Chondrocyte (in vitro differentiated cells): ENCODE data around the gene PEX16. TPM values are rescaled to one million over a fixed set of nuclear protein-coding genes. Genes with fewer than 3 reads are reported as not detected.

ENCODE experiments used
- DNase-seq: peaks from one replicate; pipeline ENCODE4 v3.0.0; 2021; ENCODE audit warnings: mixed read lengths, low spot score
- H3K27ac Mint-ChIP-seq: one replicate; pipeline ENCODE4 v1.8.0; 2021; ENCODE audit warnings: mild to moderate bottlenecking, moderate library complexity, mixed read lengths; ENCODE audit not compliant: unreplicated experiment
- H3K27me3 Mint-ChIP-seq: 2 replicates; pipeline ENCODE4 v1.8.0; 2021; ENCODE audit warnings: low read depth, mixed read lengths
- H3K36me3 Mint-ChIP-seq: 2 replicates; pipeline ENCODE4 v1.8.0; 2021; ENCODE audit warnings: low read depth, mixed read lengths
- H3K4me1 Mint-ChIP-seq: 2 replicates; pipeline ENCODE4 v1.8.0; 2021; ENCODE audit warnings: low read depth, mild to moderate bottlenecking, mixed read lengths
- H3K4me3 Mint-ChIP-seq: one replicate; pipeline ENCODE4 v1.8.0; 2021; ENCODE audit warnings: mild to moderate bottlenecking, moderate library complexity, mixed read lengths; ENCODE audit not compliant: unreplicated experiment
- H3K9me3 Mint-ChIP-seq: 2 replicates; pipeline ENCODE4 v1.8.0; 2021; ENCODE audit warnings: low read depth, mixed read lengths
- CTCF ChIP-seq: fragments of 200-600 bp; sonication (generic); IDR thresholded peaks from 2 replicates; pipeline ENCODE4 v1.5.0; 2021; ENCODE audit warnings: antibody characterized with exemption, mild to moderate bottlenecking, moderate library complexity
- total RNA-seq: library from RNA; stranded (reverse); gene quantifications from 3 replicates; pipeline ENCODE4 v1.2.1, GENCODE V29; 2021

Gene PEX16
- total RNA-seq, 1 donor from 2014 or later: 17.5 TPM

DNA sequence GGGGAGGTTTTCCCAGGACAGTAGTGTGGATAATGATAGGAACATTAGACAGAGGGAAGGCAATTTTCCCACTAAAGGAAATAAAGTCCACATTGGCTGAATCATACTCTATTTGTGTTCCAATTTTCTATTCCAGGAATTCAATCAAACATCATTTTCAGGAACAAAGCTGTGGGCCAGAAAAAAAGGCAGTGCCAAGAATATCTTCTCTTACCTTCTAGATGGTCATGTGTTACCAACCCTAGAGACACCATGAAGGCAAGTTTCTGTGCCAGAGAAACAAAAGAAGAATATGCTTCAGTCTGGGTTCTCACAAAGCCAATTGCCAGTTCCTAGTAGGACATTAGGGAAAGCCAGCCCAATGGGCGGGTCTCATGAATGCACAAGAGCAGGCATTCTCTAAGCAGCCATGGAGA is 32.3 kb upstream of the PEX16 start:
- peaks cover 29% of the 10 kb centered on the region for H3K36me3 Mint-ChIP-seq
- H3K27me3 Mint-ChIP-seq: no peaks in the 10 kb centered on the region
- no peak for TF ChIP-seq CTCF
- DNase-seq: no peak
- no peak overlapping the region for H3K4me3 Mint-ChIP-seq
- peaks cover 7% of the 10 kb centered on the region for H3K4me1 Mint-ChIP-seq
- no peaks in the 10 kb centered on the region for H3K9me3 Mint-ChIP-seq
- H3K27ac Mint-ChIP-seq: peak overlapping the region; percentile 5

GRCh38 chr11:45948356-45948755 is 30.7 kb upstream of the PEX16 start:
- no peaks in the 10 kb centered on the region for H3K9me3 Mint-ChIP-seq
- no peak for DNase-seq

DNA sequence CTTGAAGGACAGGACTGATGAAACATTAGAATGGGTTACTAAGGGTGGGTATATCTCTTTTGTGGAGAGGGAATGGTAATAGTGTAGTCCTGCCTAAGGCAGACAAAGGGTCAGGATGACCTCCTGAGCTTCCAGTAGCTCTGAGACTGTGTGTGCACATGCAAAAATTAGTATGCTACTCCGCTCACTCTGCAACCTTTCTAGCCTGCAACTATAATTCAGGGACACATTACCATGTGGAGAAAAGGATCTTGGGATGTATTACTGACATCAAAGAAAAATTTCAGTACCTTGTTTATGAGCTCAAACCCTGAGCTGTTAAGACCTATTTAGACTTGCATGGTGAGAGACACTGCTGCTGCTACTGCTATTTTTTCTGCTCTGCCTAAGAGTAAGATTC is 30.2 kb upstream of the PEX16 start:
- TF ChIP-seq CTCF: no peak
- H3K27me3 Mint-ChIP-seq: no peaks in the 10 kb centered on the region
- H3K9me3 Mint-ChIP-seq: no peaks in the 10 kb centered on the region
- no peak overlapping the region for H3K4me3 Mint-ChIP-seq
- no peak for DNase-seq
- H3K4me1 Mint-ChIP-seq: peaks cover 7% of the 10 kb centered on the region
- no peak overlapping the region for H3K27ac Mint-ChIP-seq
- peaks cover 31% of the 10 kb centered on the region for H3K36me3 Mint-ChIP-seq

More at GRCh38 chr11:45948356-45948755, 30.7 kb upstream of the PEX16 start:
- Mint-ChIP-seq H3K27me3 (no peaks in the 10 kb centered on the region), H3K36me3 (peaks cover 33% of the 10 kb centered on the region), H3K4me1 (peaks cover 7% of the 10 kb centered on the region), H3K4me3 (no peak overlapping the region), H3K27ac (no peak overlapping the region)
- TF ChIP-seq CTCF: no peak

- Mint-ChIP-seq H3K36me3 (peaks cover 36% of the 10 kb centered on the region), H3K4me3 (no peak overlapping the region), H3K9me3 (no peaks in the 10 kb centered on the region), H3K27me3 (no peaks in the 10 kb centered on the region), H3K4me1 (peaks cover 7% of the 10 kb centered on the region), H3K27ac (no peak overlapping the region)
- TF ChIP-seq CTCF: no peak
- DNase-seq: no peak
Measured at GRCh38 chr11:45945397-45945999, 27.8 kb upstream of the PEX16 start.

- H3K4me3 Mint-ChIP-seq: no peak overlapping the region
- H3K36me3 Mint-ChIP-seq: peaks cover 29% of the 10 kb centered on the region
- H3K9me3 Mint-ChIP-seq: no peaks in the 10 kb centered on the region
- no peak for DNase-seq
- no peaks in the 10 kb centered on the region for H3K4me1 Mint-ChIP-seq
- no peaks in the 10 kb centered on the region for H3K27me3 Mint-ChIP-seq
- H3K27ac Mint-ChIP-seq: no peak overlapping the region
- no peak for TF ChIP-seq CTCF
Measured at GRCh38 chr11:45942381-45942780, 24.7 kb upstream of the PEX16 start.
